Uterus (tissue), 2 donors: ENCODE data around the gene AGBL1.
"Not testable (repeated sequence)": the region's sequence is repeated elsewhere in the genome, so short reads cannot be mapped to it uniquely, and the experiment has no call there.

Experiments
- POLR2A ChIP-seq, 2 donors: fragments of 450-650 bp; IDR thresholded peaks; one replicate each; pipeline ENCODE4 v1.6.1; 2016; ENCODE audit warnings: antibody characterized with exemption in 2 of 2, mild to moderate bottlenecking in 1 of 2, moderate library complexity in 1 of 2
- TF ChIP-seq, protein P1 (sequence below), 4 experiments: fragments of 200-600 bp in 2 of 4; fragments of 450-650 bp in 2 of 4; sonication (generic) in 2 of 4; IDR thresholded peaks; one replicate each; pipeline ENCODE4 v1.5.1; 2016 to 2019; ENCODE audit warnings: antibody characterized with exemption in 4 of 4, mild to moderate bottlenecking in 2 of 4, moderate library complexity in 1 of 4

DNA sequence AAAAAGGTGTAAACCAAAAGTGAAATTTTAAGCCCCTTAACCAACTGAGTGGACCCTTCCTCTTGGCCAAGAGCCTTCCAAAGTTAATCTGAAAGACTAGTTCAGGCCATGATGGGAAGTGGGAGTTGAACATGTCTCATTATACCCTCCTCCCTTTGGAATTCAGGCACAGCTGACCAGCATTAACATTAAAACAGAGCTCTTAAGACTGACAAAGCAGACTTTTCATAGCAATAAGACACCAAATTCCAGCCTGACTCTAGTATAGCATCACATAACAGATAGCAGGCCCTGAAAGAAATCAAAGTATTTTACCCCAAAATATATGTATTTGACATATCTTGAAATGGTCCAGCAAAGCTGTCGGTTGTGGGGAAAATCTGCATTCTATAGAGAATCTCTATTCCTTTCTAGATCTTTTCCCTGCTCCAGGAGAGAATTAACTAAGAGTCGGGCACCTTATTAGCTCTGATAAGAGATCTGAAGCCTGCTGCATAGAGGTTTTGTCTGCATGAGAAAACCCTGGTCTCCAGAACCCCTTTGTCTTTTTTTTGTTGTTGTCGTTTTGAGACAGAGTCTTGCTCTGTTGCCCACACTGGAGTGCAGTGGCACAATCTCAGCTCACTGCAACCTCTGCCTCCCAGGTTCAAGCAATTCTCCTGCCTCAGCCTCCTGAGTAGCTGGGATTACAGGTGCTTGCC, 43.2 kb downstream of the AGBL1 start:
- TF ChIP-seq, protein P1, sequence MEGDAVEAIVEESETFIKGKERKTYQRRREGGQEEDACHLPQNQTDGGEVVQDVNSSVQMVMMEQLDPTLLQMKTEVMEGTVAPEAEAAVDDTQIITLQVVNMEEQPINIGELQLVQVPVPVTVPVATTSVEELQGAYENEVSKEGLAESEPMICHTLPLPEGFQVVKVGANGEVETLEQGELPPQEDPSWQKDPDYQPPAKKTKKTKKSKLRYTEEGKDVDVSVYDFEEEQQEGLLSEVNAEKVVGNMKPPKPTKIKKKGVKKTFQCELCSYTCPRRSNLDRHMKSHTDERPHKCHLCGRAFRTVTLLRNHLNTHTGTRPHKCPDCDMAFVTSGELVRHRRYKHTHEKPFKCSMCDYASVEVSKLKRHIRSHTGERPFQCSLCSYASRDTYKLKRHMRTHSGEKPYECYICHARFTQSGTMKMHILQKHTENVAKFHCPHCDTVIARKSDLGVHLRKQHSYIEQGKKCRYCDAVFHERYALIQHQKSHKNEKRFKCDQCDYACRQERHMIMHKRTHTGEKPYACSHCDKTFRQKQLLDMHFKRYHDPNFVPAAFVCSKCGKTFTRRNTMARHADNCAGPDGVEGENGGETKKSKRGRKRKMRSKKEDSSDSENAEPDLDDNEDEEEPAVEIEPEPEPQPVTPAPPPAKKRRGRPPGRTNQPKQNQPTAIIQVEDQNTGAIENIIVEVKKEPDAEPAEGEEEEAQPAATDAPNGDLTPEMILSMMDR (IDR thresholded peaks at IDR 0.05): not testable (repeated sequence)
- not testable (repeated sequence) for TF ChIP-seq POLR2A (IDR thresholded peaks at IDR 0.05)
